ENCODE results near the gene BRIX1. TPM values are rescaled to one million over a fixed set of nuclear protein-coding genes. Genes with fewer than 3 reads are reported as not detected.
"Not testable (repeated sequence)": the region's sequence is repeated elsewhere in the genome, so short reads cannot be mapped to it uniquely, and the experiment has no call there.

BRIX1 gene
- total and polyA plus RNA-seq, 3 donors from 2014 or later = 18.4 to 25.0 (median 23.2) TPM

GRCh38 chr5:34959323-34959722 lies 43.8 kb downstream of the BRIX1 start:
- no peak overlapping the region for H3K4me3 ChIP-seq
- TF ChIP-seq, protein P1, sequence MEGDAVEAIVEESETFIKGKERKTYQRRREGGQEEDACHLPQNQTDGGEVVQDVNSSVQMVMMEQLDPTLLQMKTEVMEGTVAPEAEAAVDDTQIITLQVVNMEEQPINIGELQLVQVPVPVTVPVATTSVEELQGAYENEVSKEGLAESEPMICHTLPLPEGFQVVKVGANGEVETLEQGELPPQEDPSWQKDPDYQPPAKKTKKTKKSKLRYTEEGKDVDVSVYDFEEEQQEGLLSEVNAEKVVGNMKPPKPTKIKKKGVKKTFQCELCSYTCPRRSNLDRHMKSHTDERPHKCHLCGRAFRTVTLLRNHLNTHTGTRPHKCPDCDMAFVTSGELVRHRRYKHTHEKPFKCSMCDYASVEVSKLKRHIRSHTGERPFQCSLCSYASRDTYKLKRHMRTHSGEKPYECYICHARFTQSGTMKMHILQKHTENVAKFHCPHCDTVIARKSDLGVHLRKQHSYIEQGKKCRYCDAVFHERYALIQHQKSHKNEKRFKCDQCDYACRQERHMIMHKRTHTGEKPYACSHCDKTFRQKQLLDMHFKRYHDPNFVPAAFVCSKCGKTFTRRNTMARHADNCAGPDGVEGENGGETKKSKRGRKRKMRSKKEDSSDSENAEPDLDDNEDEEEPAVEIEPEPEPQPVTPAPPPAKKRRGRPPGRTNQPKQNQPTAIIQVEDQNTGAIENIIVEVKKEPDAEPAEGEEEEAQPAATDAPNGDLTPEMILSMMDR (IDR thresholded peaks at IDR 0.05) = no peak
- TF ChIP-seq POLR2A (IDR thresholded peaks at IDR 0.05) = no peak
- H3K4me1 ChIP-seq = no peaks in the 10 kb centered on the region
- H3K27me3 ChIP-seq = no peaks in the 10 kb centered on the region
- intact Hi-C loops (cut with DNase I; ENCODE audit: low total_unique reads) = no loop called here
- no peaks in the 10 kb centered on the region for H3K36me3 ChIP-seq (ENCODE audit: low read depth, missing control alignments)
- no peak for DNase-seq
- 89 to 91% methylated on average over 1 of the region's 1 CpG for WGBS, 2 donors
- no peak overlapping the region for H3K27ac ChIP-seq
- no peaks in the 10 kb centered on the region for H3K9me3 ChIP-seq

DNA sequence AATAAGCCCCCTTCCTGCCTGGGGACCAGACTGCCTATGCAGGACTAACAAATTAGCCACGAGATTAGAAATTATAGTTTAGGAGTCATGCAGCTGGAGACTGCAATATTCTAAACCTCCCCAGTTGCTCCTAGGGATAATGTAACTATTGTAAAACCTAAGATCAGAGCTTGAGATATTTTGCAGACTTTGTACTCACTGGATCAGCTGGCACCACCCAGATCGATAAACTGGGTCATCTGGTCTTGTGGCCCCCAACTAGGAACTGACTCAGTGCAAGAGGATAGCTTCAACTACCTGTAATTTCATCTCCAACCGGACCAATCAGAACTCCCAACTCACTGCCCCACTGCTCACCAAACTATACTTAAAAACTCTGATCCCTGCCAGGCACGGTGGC lies 52.0 kb downstream of the BRIX1 start:
- intact Hi-C loops (cut with DNase I; ENCODE audit: low total_unique reads) = no loop called here
- H3K27ac ChIP-seq = no peak overlapping the region
- no peaks in the 10 kb centered on the region for H3K4me1 ChIP-seq
- H3K27me3 ChIP-seq = no peaks in the 10 kb centered on the region
- 91 to 100% methylated on average over 4 of the region's 4 CpGs for WGBS, 2 donors
- TF ChIP-seq POLR2A (IDR thresholded peaks at IDR 0.05) = no peak
- H3K9me3 ChIP-seq = no peaks in the 10 kb centered on the region
- H3K4me3 ChIP-seq = no peak overlapping the region
- DNase-seq = no peak
- no peaks in the 10 kb centered on the region for H3K36me3 ChIP-seq (ENCODE audit: low read depth, missing control alignments)

GRCh38 chr5:34968258-34968657 lies 52.7 kb downstream of the BRIX1 start:
- no peaks in the 10 kb centered on the region for H3K9me3 ChIP-seq
- H3K27me3 ChIP-seq = no peaks in the 10 kb centered on the region
- no peaks in the 10 kb centered on the region for H3K36me3 ChIP-seq (ENCODE audit: low read depth, missing control alignments)
- H3K4me3 ChIP-seq = no peak overlapping the region
- intact Hi-C loops (cut with DNase I; ENCODE audit: low total_unique reads) = no loop called here
- TF ChIP-seq, protein P1 (IDR thresholded peaks at IDR 0.05) = no peak
- TF ChIP-seq POLR2A (IDR thresholded peaks at IDR 0.05) = no peak
- 98 to 100% methylated on average over 1 to 2 of the region's 2 CpGs for WGBS, 2 donors
- DNase-seq = no peak
- H3K4me1 ChIP-seq = no peaks in the 10 kb centered on the region
- H3K27ac ChIP-seq = no peak overlapping the region

DNA sequence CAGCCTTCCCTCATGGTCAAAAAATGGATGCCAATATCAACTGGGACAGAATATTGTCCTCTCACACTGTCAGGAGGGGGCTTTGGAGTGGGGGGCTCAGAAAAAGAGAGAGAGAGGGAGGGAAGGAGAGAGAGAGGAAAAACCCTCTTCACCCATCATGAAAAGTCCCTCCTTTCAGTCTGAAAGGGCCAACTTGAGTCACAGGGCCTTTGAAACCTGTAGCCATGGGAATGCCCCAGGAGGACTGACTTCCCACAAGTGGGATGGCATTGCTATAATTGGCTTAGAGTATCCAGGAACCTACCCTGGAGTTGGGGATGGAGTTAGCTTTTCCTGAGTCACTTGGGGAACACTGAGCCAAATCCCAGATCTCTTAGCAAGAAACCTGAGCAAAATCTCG lies 55.0 kb downstream of the BRIX1 start:
- intact Hi-C loops (cut with DNase I; ENCODE audit: low total_unique reads) = no loop called here
- no peak overlapping the region for H3K27ac ChIP-seq
- TF ChIP-seq, protein P1 (IDR thresholded peaks at IDR 0.05) = no peak
- no peak for TF ChIP-seq POLR2A (IDR thresholded peaks at IDR 0.05)

GRCh38 chr5:34971655-34972054 lies 56.1 kb downstream of the BRIX1 start:
- intact Hi-C loops (cut with DNase I; ENCODE audit: low total_unique reads); H3K27ac ChIP-seq; DNase-seq; H3K4me1 ChIP-seq; H3K4me3 ChIP-seq; H3K36me3 ChIP-seq (ENCODE audit: low read depth, missing control alignments); H3K9me3 ChIP-seq; H3K27me3 ChIP-seq: not testable (repeated sequence)
- 89 to 90% methylated on average over 2 to 3 of the region's 4 CpGs for WGBS, 2 donors

More for the DNA sequence above, 55.0 kb downstream of the BRIX1 start:
- Histone ChIP-seq H3K27me3 (no peaks in the 10 kb centered on the region), H3K4me3 (no peak overlapping the region), H3K4me1 (no peaks in the 10 kb centered on the region), H3K9me3 (no peaks in the 10 kb centered on the region), H3K36me3 (ENCODE audit: low read depth, missing control alignments) (no peaks in the 10 kb centered on the region)
- no peak for DNase-seq
- WGBS, 2 donors = 69 to 82% methylated on average over 1 of the region's 1 CpG

Other genes starting within 250 kb of the BRIX1 start
- gene TTC23L, start 76.5 kb upstream of the BRIX1 start, total RNA-seq = 10 to 100 TPM; 16.9 to 28.2 TPM
- 60.6 TPM for gene TTC23L, start 76.5 kb upstream of the BRIX1 start, polyA plus RNA-seq (ENCODE audit: insufficient read depth, low read depth, low replicate concordance)
- 10 to 100 TPM; 45.5 to 45.7 TPM for gene RAD1, start 207 bp upstream of the BRIX1 start, total RNA-seq
- gene RAD1, start 207 bp upstream of the BRIX1 start, polyA plus RNA-seq (ENCODE audit: insufficient read depth, low read depth, low replicate concordance) = 41.4 TPM
- 10 to 100 TPM; 58.3 to 75.4 TPM for gene DNAJC21, start 13.8 kb downstream of the BRIX1 start, total RNA-seq
- 63.0 TPM for gene DNAJC21, start 13.8 kb downstream of the BRIX1 start, polyA plus RNA-seq (ENCODE audit: insufficient read depth, low read depth, low replicate concordance)
- gene AGXT2, start 132.2 kb downstream of the BRIX1 start, total RNA-seq = not detected
- 0.25 TPM for gene AGXT2, start 132.2 kb downstream of the BRIX1 start, polyA plus RNA-seq (ENCODE audit: insufficient read depth, low read depth, low replicate concordance)

Data from testis (tissue), 3 donors.